ACHN (cell line): Measurements from ENCODE around the gene CPNE7.

Experiments
- DNase-seq: peaks from one replicate; pipeline ENCODE4 v3.0.0-alpha.2; 2015
- in situ Hi-C: cut with HindIII; loops from 2 replicates; pipeline ENCODE4 v1.10.0; 2017; ENCODE audit warnings: low sequenced_read_pairs, low pct_ligation_motif_present, low pct_unique_long_range_greater_than_20kb

CPNE7 gene

GRCh38 chr16:89596061-89596689 is 20.6 kb downstream of the CPNE7 start:
- in situ Hi-C loops: no loop called here
- no peak for DNase-seq

- no peak for DNase-seq
- in situ Hi-C loops: no loop called here
Measured at GRCh38 chr16:89596957-89597649, 21.5 kb downstream of the CPNE7 start.

GRCh38 chr16:89598199-89598598 is 22.6 kb downstream of the CPNE7 start:
- in situ Hi-C loops: no loop called here
- peak; percentile 49 for DNase-seq

GRCh38 chr16:89599451-89599858 is 23.9 kb downstream of the CPNE7 start:
- in situ Hi-C loops: no loop called here
- DNase-seq: peak; percentile 74

GRCh38 chr16:89599902-89600301 is 24.3 kb downstream of the CPNE7 start:
- no peak for DNase-seq
- in situ Hi-C loops: no loop called here

GRCh38 chr16:89600427-89600826 is 24.9 kb downstream of the CPNE7 start:
- DNase-seq: no peak
- in situ Hi-C loops: no loop called here

- in situ Hi-C loops: no loop called here
Measured at GRCh38 chr16:89600956-89601355, 25.4 kb downstream of the CPNE7 start.

GRCh38 chr16:89601906-89602272 is 26.3 kb downstream of the CPNE7 start:
- no peak for DNase-seq

More at GRCh38 chr16:89600956-89601355, 25.4 kb downstream of the CPNE7 start:
- DNase-seq: no peak

GRCh38 chr16:89602273-89602951 is 26.9 kb downstream of the CPNE7 start:
- peak; percentile 87 for DNase-seq
- in situ Hi-C loops: no loop called here

More at GRCh38 chr16:89601906-89602272, 26.3 kb downstream of the CPNE7 start:
- in situ Hi-C loops: no loop called here

- in situ Hi-C loops: no loop called here
Measured at GRCh38 chr16:89602952-89603590, 27.5 kb downstream of the CPNE7 start.

GRCh38 chr16:89604764-89605163 is 29.2 kb downstream of the CPNE7 start:
- DNase-seq: no peak
- in situ Hi-C loops: no loop called here

More at GRCh38 chr16:89602952-89603590, 27.5 kb downstream of the CPNE7 start:
- no peak for DNase-seq

GRCh38 chr16:89605186-89605970 is 29.8 kb downstream of the CPNE7 start:
- in situ Hi-C loops: no loop called here

GRCh38 chr16:89606006-89606405 is 30.4 kb downstream of the CPNE7 start:
- no peak for DNase-seq

More at GRCh38 chr16:89605186-89605970, 29.8 kb downstream of the CPNE7 start:
- no peak for DNase-seq

GRCh38 chr16:89607453-89607852 is 31.9 kb downstream of the CPNE7 start:
- no peak for DNase-seq
- in situ Hi-C loops: no loop called here

More at GRCh38 chr16:89606006-89606405, 30.4 kb downstream of the CPNE7 start:
- in situ Hi-C loops: no loop called here

GRCh38 chr16:89607937-89608740 is 32.6 kb downstream of the CPNE7 start:
- no peak for DNase-seq
- in situ Hi-C loops: no loop called here

- DNase-seq: no peak
- in situ Hi-C loops: no loop called here
Measured at GRCh38 chr16:89610108-89610453, 34.5 kb downstream of the CPNE7 start.

GRCh38 chr16:89612415-89613166 is 37.0 kb downstream of the CPNE7 start:
- in situ Hi-C loops: no loop called here
- no peak for DNase-seq
